HepG2 (cell line): ENCODE results near the gene TNFRSF6B. TPM values are rescaled to one million over a fixed set of nuclear protein-coding genes. Genes with fewer than 3 reads are reported as not detected.

Source experiments
- CCDC6 ChIP-seq: sonication (generic); formaldehyde crosslinking; IDR thresholded peaks from 2 replicates; pipeline ENCODE4 v1.8.1; 2022; ENCODE audit warnings: mild to moderate bottlenecking, missing genetic modification reagents, moderate library complexity
- IRF2 ChIP-seq: IDR thresholded peaks from 2 replicates; pipeline ENCODE4 v1.6.1; 2018; ENCODE audit warnings: missing genetic modification reagents, missing compliant biosample characterization
- KLF12 ChIP-seq: sonication (generic); formaldehyde crosslinking; IDR thresholded peaks from 2 replicates; pipeline ENCODE4 v1.4.0; 2020; ENCODE audit warnings: missing genetic modification reagents, borderline replicate concordance
- MIXL1 ChIP-seq: IDR thresholded peaks from 2 replicates; pipeline ENCODE4 v1.6.1; 2016
- MTF2 ChIP-seq: sonication (generic); formaldehyde crosslinking; IDR thresholded peaks from 2 replicates; pipeline ENCODE4 v1.5.0; 2020; ENCODE audit warnings: missing genetic modification reagents, borderline replicate concordance
- REXO4 ChIP-seq: sonication (generic); formaldehyde crosslinking; IDR thresholded peaks from 2 replicates; pipeline ENCODE4 v1.8.0; 2022; ENCODE audit warnings: missing genetic modification reagents, mild to moderate bottlenecking, borderline replicate concordance
- SRSF9 ChIP-seq: fragments of 200-400 bp; formaldehyde crosslinking; IDR thresholded peaks from 2 replicates; pipeline ENCODE4 v1.6.1; 2018; ENCODE audit warnings: borderline replicate concordance, mild to moderate bottlenecking, low read depth, low read length; ENCODE audit not compliant: insufficient read depth, poor library complexity, severe bottlenecking
- TEAD3 ChIP-seq: optimal IDR thresholded peaks from 2 replicates; pipeline ENCODE3; 2016; ENCODE audit warnings: borderline replicate concordance
- XRCC5 ChIP-seq: fragments of 200-400 bp; formaldehyde crosslinking; optimal IDR thresholded peaks from 2 replicates; pipeline ENCODE3; 2017; ENCODE audit warnings: mild to moderate bottlenecking, low read length
- ZFP36L1 ChIP-seq: sonication (generic); formaldehyde crosslinking; IDR thresholded peaks from 2 replicates; pipeline ENCODE4 v1.8.0; 2022; ENCODE audit warnings: mild to moderate bottlenecking, missing genetic modification reagents, moderate library complexity
- ZFP37 ChIP-seq: sonication (generic); formaldehyde crosslinking; IDR thresholded peaks from 2 replicates; pipeline ENCODE4 v1.4.0; 2020; ENCODE audit warnings: missing genetic modification reagents, borderline replicate concordance
- ZKSCAN5 ChIP-seq: sonication (generic); formaldehyde crosslinking; IDR thresholded peaks from 2 replicates; pipeline ENCODE4 v1.5.1; 2020; ENCODE audit warnings: mild to moderate bottlenecking, missing genetic modification reagents
- ZNF367 ChIP-seq: sonication (generic); formaldehyde crosslinking; IDR thresholded peaks from 2 replicates; pipeline ENCODE4 v1.4.0; 2020; ENCODE audit warnings: missing genetic modification reagents, borderline replicate concordance
- ZNF441 ChIP-seq: sonication (generic); formaldehyde crosslinking; IDR thresholded peaks from 2 replicates; pipeline ENCODE4 v1.7.0; 2021; ENCODE audit warnings: missing genetic modification reagents, borderline replicate concordance
- ZNF562 ChIP-seq: sonication (generic); formaldehyde crosslinking; IDR thresholded peaks from 2 replicates; pipeline ENCODE4 v1.8.0; 2022; ENCODE audit warnings: missing genetic modification reagents, borderline replicate concordance
- ZNF607 ChIP-seq: sonication (generic); formaldehyde crosslinking; IDR thresholded peaks from 2 replicates; pipeline ENCODE4 v1.5.1; 2020; ENCODE audit warnings: missing genetic modification reagents, mild to moderate bottlenecking, borderline replicate concordance
- ZNF644 ChIP-seq: IDR thresholded peaks from 2 replicates; pipeline ENCODE4 v1.6.1; 2016; ENCODE audit warnings: low read depth
- ZNF878 ChIP-seq: sonication (generic); formaldehyde crosslinking; IDR thresholded peaks from 2 replicates; pipeline ENCODE4 v1.8.1; 2023; ENCODE audit warnings: mild to moderate bottlenecking, missing genetic modification reagents, moderate library complexity
- polyA plus RNA-seq, 8 experiments: library from polyadenylated mRNA; depleted of rRNA in 3 of 8; stranded (reverse) in 7 of 8; unstranded in 1 of 8; fragments of >200 nt; fragmentation: Illumina TruSeq in 4 of 8; extraction: Trizol in 4 of 8; gene quantifications; 2 replicates each; pipeline versions ENCODE4 v1.2.1 to v1.2.3, GENCODE V29; 2011 to 2016; ENCODE audit warnings: low read depth in 4 of 8, missing spikeins in 1 of 8, mixed read lengths in 1 of 8; ENCODE audit not compliant: insufficient read depth in 1 of 8
- total RNA-seq, 5 experiments: library from RNA; depleted of rRNA; stranded (reverse); fragments of >200 nt; fragmentation: Illumina TruSeq; extraction: Trizol; gene quantifications; 2 replicates each; pipeline ENCODE4 v1.2.3, GENCODE V29; 2016; ENCODE audit warnings: low read depth in 1 of 5
- TF ChIP-seq, protein P1 (sequence below): sonication (generic); formaldehyde crosslinking; IDR thresholded peaks from 2 replicates; pipeline ENCODE4 v1.5.1; 2020; ENCODE audit warnings: missing genetic modification reagents, mild to moderate bottlenecking, borderline replicate concordance
- TF ChIP-seq, protein P2 (sequence below): sonication (generic); formaldehyde crosslinking; IDR thresholded peaks from 2 replicates; pipeline ENCODE4 v1.9.0; 2021; ENCODE audit warnings: missing genetic modification reagents, mild to moderate bottlenecking, borderline replicate concordance
- TF ChIP-seq, protein P3 (sequence below): sonication (generic); formaldehyde crosslinking; IDR thresholded peaks from 2 replicates; pipeline ENCODE4 v1.5.1; 2020; ENCODE audit warnings: mild to moderate bottlenecking, missing genetic modification reagents, borderline replicate concordance
- TF ChIP-seq, protein P4 (sequence below): sonication (generic); formaldehyde crosslinking; IDR thresholded peaks from 2 replicates; pipeline ENCODE4 v1.5.0; 2020; ENCODE audit warnings: mild to moderate bottlenecking, missing genetic modification reagents
- TF ChIP-seq, protein P5 (sequence below): IDR thresholded peaks from 2 replicates; pipeline ENCODE4 v1.6.1; 2016; ENCODE audit warnings: low read depth, borderline replicate concordance

TNFRSF6B gene
- total and polyA plus RNA-seq, 2 of the 13 experiments (the other 11 are each of a cell fraction or from before 2014, with no cell fraction given): 0.24 TPM; not detected in 1

DNA sequence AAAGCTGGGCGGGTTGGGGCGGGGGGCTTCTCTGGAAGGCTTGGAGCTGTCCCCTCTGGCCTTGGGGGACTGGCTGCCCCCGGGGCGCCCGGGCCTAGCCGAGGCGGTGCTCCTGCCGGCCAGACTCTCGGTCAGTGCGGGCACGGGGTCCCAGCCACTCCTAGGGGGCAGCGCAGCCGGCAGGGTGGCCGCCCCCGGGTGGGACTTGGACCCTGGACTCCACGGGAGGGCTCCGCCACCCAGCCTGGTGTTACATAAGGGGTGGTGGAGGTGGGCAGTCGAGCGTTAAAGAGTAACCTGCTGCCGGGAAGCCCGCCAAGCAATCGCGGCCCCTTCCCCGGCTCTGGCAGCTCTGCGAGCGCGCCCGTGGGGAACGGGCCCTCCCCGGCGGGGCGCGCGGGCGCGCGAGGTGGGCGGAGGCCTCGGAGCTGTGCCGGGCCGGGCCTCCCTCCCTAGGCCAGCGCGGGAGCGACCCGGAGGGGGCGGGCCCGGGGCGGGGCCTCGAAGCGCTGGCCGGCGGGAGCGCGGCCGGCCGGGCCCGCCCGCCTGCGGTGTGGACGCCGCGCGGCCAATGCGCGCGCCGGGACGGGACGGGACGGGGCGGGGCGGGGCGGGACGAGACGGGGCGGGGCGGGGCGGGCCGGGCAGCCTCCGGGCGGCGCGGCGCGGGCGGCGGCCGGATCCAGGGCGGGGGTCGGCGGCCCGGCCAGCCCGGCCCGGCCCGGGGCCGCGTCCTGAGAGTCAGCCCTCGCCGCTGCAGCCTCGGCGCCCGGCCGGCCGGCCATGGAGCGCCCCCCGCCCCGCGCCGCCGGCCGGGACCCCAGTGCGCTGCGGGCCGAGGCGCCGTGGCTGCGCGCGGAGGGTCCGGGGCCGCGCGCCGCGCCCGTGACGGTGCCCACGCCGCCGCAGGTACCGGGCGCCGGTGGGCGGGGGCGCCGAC lies 42.9 kb downstream of the TNFRSF6B start, which contains the start of gene SLC2A4RG (continued):
- TF ChIP-seq, protein P1, sequence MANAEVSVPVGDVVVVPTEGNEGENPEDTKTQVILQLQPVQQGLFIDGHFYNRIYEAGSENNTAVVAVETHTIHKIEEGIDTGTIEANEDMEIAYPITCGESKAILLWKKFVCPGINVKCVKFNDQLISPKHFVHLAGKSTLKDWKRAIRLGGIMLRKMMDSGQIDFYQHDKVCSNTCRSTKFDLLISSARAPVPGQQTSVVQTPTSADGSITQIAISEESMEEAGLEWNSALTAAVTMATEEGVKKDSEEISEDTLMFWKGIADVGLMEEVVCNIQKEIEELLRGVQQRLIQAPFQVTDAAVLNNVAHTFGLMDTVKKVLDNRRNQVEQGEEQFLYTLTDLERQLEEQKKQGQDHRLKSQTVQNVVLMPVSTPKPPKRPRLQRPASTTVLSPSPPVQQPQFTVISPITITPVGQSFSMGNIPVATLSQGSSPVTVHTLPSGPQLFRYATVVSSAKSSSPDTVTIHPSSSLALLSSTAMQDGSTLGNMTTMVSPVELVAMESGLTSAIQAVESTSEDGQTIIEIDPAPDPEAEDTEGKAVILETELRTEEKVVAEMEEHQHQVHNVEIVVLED (CRISPR knock-in tag): peak; percentile 72
- peak; percentile 87 for TF ChIP-seq IRF2 (CRISPR knock-in tag)
- peak; percentile 31; the same call in 1 of the 2 replicates for TF ChIP-seq ZNF644
- TF ChIP-seq ZFP36L1 (CRISPR knock-in tag): peak; percentile 89
- TF ChIP-seq, protein P2, sequence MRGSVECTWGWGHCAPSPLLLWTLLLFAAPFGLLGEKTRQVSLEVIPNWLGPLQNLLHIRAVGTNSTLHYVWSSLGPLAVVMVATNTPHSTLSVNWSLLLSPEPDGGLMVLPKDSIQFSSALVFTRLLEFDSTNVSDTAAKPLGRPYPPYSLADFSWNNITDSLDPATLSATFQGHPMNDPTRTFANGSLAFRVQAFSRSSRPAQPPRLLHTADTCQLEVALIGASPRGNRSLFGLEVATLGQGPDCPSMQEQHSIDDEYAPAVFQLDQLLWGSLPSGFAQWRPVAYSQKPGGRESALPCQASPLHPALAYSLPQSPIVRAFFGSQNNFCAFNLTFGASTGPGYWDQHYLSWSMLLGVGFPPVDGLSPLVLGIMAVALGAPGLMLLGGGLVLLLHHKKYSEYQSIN (CRISPR knock-in tag): no peak
- peak; percentile 95; the same call in 1 of the 2 replicates for TF ChIP-seq ZNF367
- TF ChIP-seq ZFP37 (CRISPR knock-in tag): peak; percentile 68
- TF ChIP-seq, protein P3, sequence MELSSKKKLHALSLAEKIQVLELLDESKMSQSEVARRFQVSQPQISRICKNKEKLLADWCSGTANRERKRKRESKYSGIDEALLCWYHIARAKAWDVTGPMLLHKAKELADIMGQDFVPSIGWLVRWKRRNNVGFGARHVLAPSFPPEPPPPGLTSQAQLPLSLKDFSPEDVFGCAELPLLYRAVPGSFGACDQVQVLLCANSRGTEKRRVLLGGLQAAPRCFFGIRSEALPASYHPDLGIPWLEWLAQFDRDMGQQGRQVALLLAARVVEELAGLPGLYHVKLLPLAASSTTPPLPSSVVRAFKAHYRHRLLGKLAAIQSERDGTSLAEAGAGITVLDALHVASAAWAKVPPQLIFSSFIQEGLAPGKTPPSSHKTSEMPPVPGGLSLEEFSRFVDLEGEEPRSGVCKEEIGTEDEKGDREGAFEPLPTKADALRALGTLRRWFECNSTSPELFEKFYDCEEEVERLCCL (CRISPR knock-in tag): no peak
- peak; percentile 90 for TF ChIP-seq XRCC5
- TF ChIP-seq ZKSCAN5: no peak
- TF ChIP-seq SRSF9: no peak
- peak; percentile 46 for TF ChIP-seq MIXL1
- 0 out of 2 replicates have a peak, but pooled peaks have one; percentile 69 for TF ChIP-seq CCDC6 (CRISPR knock-in tag)
- no peak for TF ChIP-seq ZNF562 (CRISPR knock-in tag)
- no peak for TF ChIP-seq MTF2 (CRISPR knock-in tag)
- TF ChIP-seq ZNF607 (CRISPR knock-in tag): peak; percentile 91
- peak; percentile 78 for TF ChIP-seq TEAD3 (CRISPR knock-in tag)
- TF ChIP-seq ZNF441 (CRISPR knock-in tag): 0 out of 2 replicates have a peak, but pooled peaks have one; percentile 61
- TF ChIP-seq ZNF878: no peak
- peak; percentile 85; the same call in 1 of the 2 replicates for TF ChIP-seq KLF12 (CRISPR knock-in tag)
- TF ChIP-seq, protein P4, sequence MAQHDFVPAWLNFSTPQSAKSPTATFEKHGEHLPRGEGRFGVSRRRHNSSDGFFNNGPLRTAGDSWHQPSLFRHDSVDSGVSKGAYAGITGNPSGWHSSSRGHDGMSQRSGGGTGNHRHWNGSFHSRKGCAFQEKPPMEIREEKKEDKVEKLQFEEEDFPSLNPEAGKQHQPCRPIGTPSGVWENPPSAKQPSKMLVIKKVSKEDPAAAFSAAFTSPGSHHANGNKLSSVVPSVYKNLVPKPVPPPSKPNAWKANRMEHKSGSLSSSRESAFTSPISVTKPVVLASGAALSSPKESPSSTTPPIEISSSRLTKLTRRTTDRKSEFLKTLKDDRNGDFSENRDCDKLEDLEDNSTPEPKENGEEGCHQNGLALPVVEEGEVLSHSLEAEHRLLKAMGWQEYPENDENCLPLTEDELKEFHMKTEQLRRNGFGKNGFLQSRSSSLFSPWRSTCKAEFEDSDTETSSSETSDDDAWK (CRISPR knock-in tag): no peak
- TF ChIP-seq, protein P5, sequence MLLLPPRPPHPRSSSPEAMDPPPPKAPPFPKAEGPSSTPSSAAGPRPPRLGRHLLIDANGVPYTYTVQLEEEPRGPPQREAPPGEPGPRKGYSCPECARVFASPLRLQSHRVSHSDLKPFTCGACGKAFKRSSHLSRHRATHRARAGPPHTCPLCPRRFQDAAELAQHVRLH (CRISPR knock-in tag): 0 out of 2 replicates have a peak, but pooled peaks have one; percentile 60
- peak; percentile 84; the same call in 1 of the 2 replicates for TF ChIP-seq REXO4 (CRISPR knock-in tag)
